ENCODE data around the gene CHSY3.

DNA sequence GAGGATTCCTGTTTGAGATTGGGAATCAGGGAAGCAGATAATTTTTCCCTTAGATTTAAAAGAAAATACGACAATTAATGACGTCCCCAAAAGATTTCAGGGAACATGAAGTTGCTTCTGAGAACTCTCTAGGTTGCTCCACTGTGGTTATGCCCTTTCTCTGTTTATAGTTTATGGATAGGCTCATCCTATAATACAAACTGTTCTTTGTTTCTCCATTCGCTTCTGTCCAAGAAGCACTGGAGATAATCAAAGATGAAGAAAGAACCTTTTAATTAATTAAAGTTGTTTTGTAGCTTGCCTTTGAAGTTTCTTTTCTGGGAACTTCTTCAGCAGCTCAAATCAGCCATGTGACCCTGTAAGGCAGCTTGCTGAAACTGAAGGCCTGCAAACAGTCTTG is 87.5 kb downstream of the CHSY3 start:
- TF ChIP-seq MAX (IDR thresholded peaks at IDR 0.05), result no peak
- TF ChIP-seq EGR1 (IDR thresholded peaks at IDR 0.05), result no peak
- TF ChIP-seq CEBPB (IDR thresholded peaks at IDR 0.05), result no peak
- TF ChIP-seq YY1 (IDR thresholded peaks at IDR 0.05; ENCODE audit: low read depth), result no peak
- TF ChIP-seq REST (IDR thresholded peaks at IDR 0.05; ENCODE audit: low read depth), result no peak
- TF ChIP-seq TCF12 (IDR thresholded peaks at IDR 0.05; ENCODE audit: low read depth), result no peak
- no peak for TF ChIP-seq TAF1 (IDR thresholded peaks at IDR 0.05; ENCODE audit: low read depth)

Data from Ishikawa (cell line).